ENCODE measurements around the gene PRDX6. TPM values are rescaled to one million over a fixed set of nuclear protein-coding genes. Genes with fewer than 3 reads are reported as not detected.

PRDX6 gene
- total and polyA plus RNA-seq, 2 donors (not counting 3 experiments of a cell fraction or from before 2014, with no cell fraction given): 145 to 288 TPM

- dilution Hi-C loops (cut with MboI; ENCODE audit: extremely low pct_ligation_motif_present, low sequenced_read_pairs): no loop called here
- H2AFZ ChIP-seq (ENCODE audit: low read depth, low read length): no peak overlapping the region
- intact Hi-C loops (cut with micrococcal nuclease): no loop called here
- H3K9me1 ChIP-seq (replicated peaks; ENCODE audit: control insufficient read depth, extremely low read depth, insufficient read depth, low read length): no peaks in the 10 kb centered on the region
- H3K27ac ChIP-seq (ENCODE audit: insufficient read depth, low read depth, low read length): no peak overlapping the region
- FAIRE-seq (no peak), DNase-seq (ENCODE audit: low read depth, low spot score) (no peak)
- no peak for TF ChIP-seq POLR2AphosphoS5 (IDR thresholded peaks at IDR 0.05; ENCODE audit: insufficient read depth, low read depth, low read length)
- TF ChIP-seq POLR2A (IDR thresholded peaks at IDR 0.05; ENCODE audit: low read depth, low read length): no peak
- TF ChIP-seq MAX (IDR thresholded peaks at IDR 0.05; ENCODE audit: insufficient read depth, insufficient read length): no peak
- no peak for TF ChIP-seq FOS (IDR thresholded peaks at IDR 0.05; ENCODE audit: borderline replicate concordance, insufficient read depth, low read length)
- no peak for TF ChIP-seq EZH2 (IDR thresholded peaks at IDR 0.05; ENCODE audit: borderline replicate concordance, low read depth, low read length, severe bottlenecking)
- TF ChIP-seq JUN (IDR thresholded peaks at IDR 0.05; ENCODE audit: borderline replicate concordance, insufficient read depth, insufficient read length, low read depth): no peak
- no peak for TF ChIP-seq MYC (IDR thresholded peaks at IDR 0.05; ENCODE audit: low read depth, low read length)
- TF ChIP-seq CTCF (IDR thresholded peaks at IDR 0.05; ENCODE audit: extremely low read depth in 1 of 2, insufficient read depth in 1 of 2, low read depth in 1 of 2, low read length in 2 of 2): no peak
- TF ChIP-seq GATA2 (IDR thresholded peaks at IDR 0.05; ENCODE audit: insufficient read depth, insufficient read length, low read depth, low read length): no peak
- no peaks in the 10 kb centered on the region for H3K79me2 ChIP-seq (ENCODE audit: control insufficient read depth, insufficient read depth, low read length)
- BruUV-seq (replicated peaks): no TSS peak
- no peaks in the 10 kb centered on the region for H3K36me3 ChIP-seq (ENCODE audit: control insufficient read depth in 2 of 2, extremely low read depth in 1 of 2, insufficient read depth in 2 of 2, low read length in 2 of 2)
- ChIA-PET CTCF (no interaction called here), POLR2A (no interaction called here)
- H3K4me2 ChIP-seq (ENCODE audit: insufficient read depth, low read length): no peak overlapping the region
- no peak overlapping the region for H3K9ac ChIP-seq (replicated peaks; ENCODE audit: extremely low read depth, insufficient read depth, low read length)
- no peak overlapping the region for H3K4me3 ChIP-seq (replicated peaks in 1 of 3; ENCODE audit: insufficient read depth in 1 of 3, low read depth in 1 of 3, low read length in 3 of 3)
- H3K27me3 ChIP-seq (ENCODE audit: control insufficient read depth in 2 of 2, insufficient read depth in 2 of 2, low read length in 2 of 2): no peaks in the 10 kb centered on the region
- no peaks in the 10 kb centered on the region for H3K4me1 ChIP-seq (ENCODE audit: control insufficient read depth, extremely low read depth, insufficient read depth, low read length)
- H3K9me3 ChIP-seq (replicated peaks; ENCODE audit: control insufficient read depth, insufficient read depth, low read length): no peaks in the 10 kb centered on the region
- H4K20me1 ChIP-seq (replicated peaks; ENCODE audit: control insufficient read depth, extremely low read depth, insufficient read depth, low read length): no peaks in the 10 kb centered on the region
Measured at GRCh38 chr1:173445656-173446055, 31.5 kb upstream of the PRDX6 start.
